ENCODE data around the gene APOL6.
"Not testable (repeated sequence)": the region's sequence is repeated elsewhere in the genome, so short reads cannot be mapped to it uniquely, and the experiment has no call there.

The APOL6 gene

DNA sequence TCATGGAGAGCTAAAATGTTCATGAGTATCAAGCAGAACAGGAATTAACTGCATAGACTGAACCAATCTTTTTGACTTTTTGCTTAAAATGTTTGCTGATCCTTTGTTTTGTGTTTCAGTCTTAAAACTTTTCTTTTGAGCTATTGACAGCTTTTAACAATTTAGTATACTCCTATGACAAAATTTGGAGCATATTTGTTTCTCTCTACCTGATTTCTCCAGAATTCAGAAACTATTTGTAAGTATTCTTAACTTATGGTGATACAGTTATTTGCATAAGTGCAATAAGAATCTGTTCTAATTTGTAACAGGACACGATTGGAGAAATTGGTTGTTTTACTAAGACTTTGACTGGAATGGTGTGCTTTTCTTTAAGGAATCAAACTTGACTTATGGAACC is 18.5 kb downstream of the APOL6 start:
- Histone ChIP-seq H3K9me3 (ENCODE audit: control insufficient read depth, insufficient read depth, low read length) (peaks cover 25% of the 10 kb centered on the region), H3K4me1 (ENCODE audit: control insufficient read depth, insufficient read depth, low read length) (peaks cover 11% of the 10 kb centered on the region)
- not testable (repeated sequence) for H3K4me3 ChIP-seq (ENCODE audit: low read depth, low read length); H3K27me3 ChIP-seq (ENCODE audit: control insufficient read depth, insufficient read depth, low read length); H3K9ac ChIP-seq (ENCODE audit: low read depth, low read length); H3K36me3 ChIP-seq (ENCODE audit: control insufficient read depth, insufficient read depth, low read length)

DNA sequence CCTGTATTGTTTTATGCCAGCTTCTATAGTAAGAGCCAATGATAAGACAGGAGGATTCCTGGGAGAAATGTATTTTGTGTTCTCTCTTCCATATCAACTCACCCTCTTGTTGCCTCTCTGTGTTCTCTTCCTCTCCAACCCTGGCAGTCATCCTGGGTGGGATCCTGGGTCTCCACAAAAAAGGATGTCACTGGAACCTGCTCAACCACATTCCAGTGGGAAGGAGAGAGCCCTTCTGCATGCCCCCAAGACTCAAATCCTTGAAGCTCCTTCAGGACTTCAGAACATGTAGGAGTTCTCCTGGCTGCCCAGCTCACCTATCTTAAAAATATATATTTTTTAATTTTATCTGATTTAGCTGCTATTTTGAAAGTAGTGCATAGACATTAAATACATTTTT is 26.1 kb downstream of the APOL6 start:
- no peaks in the 10 kb centered on the region for H3K36me3 ChIP-seq (ENCODE audit: control insufficient read depth, insufficient read depth, low read length)

DNA sequence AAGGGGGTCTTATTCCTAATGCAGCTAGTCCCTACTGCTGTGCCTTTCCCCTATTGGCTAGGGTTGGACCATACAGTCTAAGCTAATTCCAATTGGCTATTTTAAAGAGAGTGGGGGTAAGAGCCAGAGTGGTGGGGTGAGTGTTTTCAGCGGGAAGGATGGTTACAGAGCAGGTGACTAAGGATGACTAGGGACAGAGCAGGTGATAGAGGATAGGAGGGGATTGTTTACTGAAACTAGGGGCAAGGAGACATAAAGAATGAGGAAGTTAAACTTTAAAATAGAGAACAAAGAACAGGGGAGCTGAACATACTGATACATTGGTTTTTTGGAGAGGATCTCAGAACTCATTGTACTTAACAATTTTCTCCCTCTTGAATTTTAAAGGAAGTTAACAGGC is 27.8 kb downstream of the APOL6 start:
- not testable (repeated sequence) for H3K36me3 ChIP-seq (ENCODE audit: control insufficient read depth, insufficient read depth, low read length); H3K4me3 ChIP-seq (ENCODE audit: low read depth, low read length); H3K9me3 ChIP-seq (ENCODE audit: control insufficient read depth, insufficient read depth, low read length); H3K27me3 ChIP-seq (ENCODE audit: control insufficient read depth, insufficient read depth, low read length); H3K4me1 ChIP-seq (ENCODE audit: control insufficient read depth, insufficient read depth, low read length); H3K9ac ChIP-seq (ENCODE audit: low read depth, low read length)

More for the DNA sequence above, 26.1 kb downstream of the APOL6 start:
- Histone ChIP-seq H3K27me3 (ENCODE audit: control insufficient read depth, insufficient read depth, low read length) (no peaks in the 10 kb centered on the region), H3K9ac (ENCODE audit: low read depth, low read length) (no peak overlapping the region), H3K9me3 (ENCODE audit: control insufficient read depth, insufficient read depth, low read length) (peaks cover 4% of the 10 kb centered on the region), H3K4me3 (ENCODE audit: low read depth, low read length) (no peak overlapping the region), H3K4me1 (ENCODE audit: control insufficient read depth, insufficient read depth, low read length) (no peaks in the 10 kb centered on the region)

DNA sequence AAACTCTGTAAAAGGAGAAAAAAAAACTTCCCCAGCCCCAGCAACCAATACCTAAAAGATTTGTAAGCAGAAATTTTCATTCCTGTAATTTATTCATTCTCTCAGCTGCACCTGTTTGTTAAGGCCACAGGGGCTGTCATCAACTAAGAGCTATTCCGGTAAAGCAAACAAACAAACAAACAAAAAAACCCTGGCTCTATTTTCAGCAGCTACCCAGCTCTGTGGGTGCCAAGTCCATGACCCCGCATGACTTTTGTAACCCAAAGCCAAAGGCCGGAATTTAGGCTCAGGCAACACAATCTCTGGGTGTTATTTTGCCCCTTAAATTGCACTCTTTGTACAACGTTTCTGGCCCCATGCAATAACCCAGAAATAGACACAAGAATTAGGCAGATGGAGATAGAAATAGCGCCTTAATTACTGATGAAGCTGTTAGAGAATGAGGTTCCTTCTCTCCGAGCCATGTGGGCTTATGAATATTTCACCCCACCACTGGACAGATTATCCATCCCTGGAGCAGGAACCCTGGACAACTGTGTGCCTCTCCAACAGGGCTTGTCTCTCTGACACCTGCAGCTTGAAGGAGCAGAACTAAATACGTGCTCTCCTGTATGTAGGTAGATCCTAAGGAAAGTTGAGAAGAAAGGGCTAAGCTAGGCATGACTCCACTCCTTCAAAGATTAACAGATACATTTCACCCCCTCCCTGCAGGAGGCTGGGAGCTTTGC is 29.4 kb downstream of the APOL6 start:
- H3K27me3 ChIP-seq (ENCODE audit: control insufficient read depth, insufficient read depth, low read length), result no peaks in the 10 kb centered on the region
- no peaks in the 10 kb centered on the region for H3K4me1 ChIP-seq (ENCODE audit: control insufficient read depth, insufficient read depth, low read length)
- H3K9ac ChIP-seq (ENCODE audit: low read depth, low read length), result no peak overlapping the region
- no peak overlapping the region for H3K4me3 ChIP-seq (ENCODE audit: low read depth, low read length)
- no peaks in the 10 kb centered on the region for H3K36me3 ChIP-seq (ENCODE audit: control insufficient read depth, insufficient read depth, low read length)
- peaks cover 11% of the 10 kb centered on the region for H3K9me3 ChIP-seq (ENCODE audit: control insufficient read depth, insufficient read depth, low read length)

DNA sequence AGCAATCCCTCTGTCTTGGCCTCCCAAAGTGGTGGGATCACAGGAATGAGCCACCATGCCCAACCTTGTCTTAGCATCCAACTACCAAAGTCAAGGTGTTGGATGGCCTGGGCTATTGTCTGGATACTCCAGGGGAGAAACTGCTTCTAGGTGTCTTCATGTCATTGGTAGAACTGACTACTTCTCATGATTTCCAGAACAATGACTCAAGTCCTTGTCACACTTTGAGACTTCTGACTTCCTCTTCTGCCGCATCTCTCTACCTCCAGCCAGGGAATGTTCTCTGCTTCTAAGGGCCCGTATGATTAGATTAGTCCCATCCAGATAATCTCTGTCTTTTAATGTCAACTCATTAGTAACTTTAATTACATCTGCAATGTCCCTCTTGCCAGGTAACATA is 30.6 kb downstream of the APOL6 start:
- Histone ChIP-seq H3K9me3 (ENCODE audit: control insufficient read depth, insufficient read depth, low read length) (peaks cover 11% of the 10 kb centered on the region), H3K4me1 (ENCODE audit: control insufficient read depth, insufficient read depth, low read length) (no peaks in the 10 kb centered on the region)

DNA sequence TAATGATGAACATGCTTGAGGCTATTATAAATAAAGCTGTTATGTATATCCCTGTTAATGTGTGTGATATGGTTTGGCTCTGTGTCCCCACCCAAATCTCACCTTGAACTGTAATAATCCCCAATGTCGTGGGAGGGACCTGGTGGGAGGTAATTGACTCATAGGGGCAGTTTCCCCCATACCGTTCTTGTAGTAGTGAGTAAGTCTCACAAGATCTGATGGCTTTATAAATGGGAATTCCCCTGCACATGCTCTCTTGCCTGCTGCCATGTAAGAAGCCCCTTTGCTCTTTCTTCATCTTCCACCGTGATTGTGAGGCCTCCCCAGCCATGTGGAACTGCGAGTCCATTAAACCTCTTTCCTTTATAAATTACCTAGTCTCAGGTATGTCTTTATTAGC is 31.2 kb downstream of the APOL6 start:
- not testable (repeated sequence) for H3K36me3 ChIP-seq (ENCODE audit: control insufficient read depth, insufficient read depth, low read length); H3K27me3 ChIP-seq (ENCODE audit: control insufficient read depth, insufficient read depth, low read length); H3K4me3 ChIP-seq (ENCODE audit: low read depth, low read length); H3K4me1 ChIP-seq (ENCODE audit: control insufficient read depth, insufficient read depth, low read length); H3K9ac ChIP-seq (ENCODE audit: low read depth, low read length)
- H3K9me3 ChIP-seq (ENCODE audit: control insufficient read depth, insufficient read depth, low read length), result peaks cover 11% of the 10 kb centered on the region

More for the DNA sequence above, 30.6 kb downstream of the APOL6 start:
- Histone ChIP-seq H3K4me3 (ENCODE audit: low read depth, low read length) (no peak overlapping the region), H3K27me3 (ENCODE audit: control insufficient read depth, insufficient read depth, low read length) (no peaks in the 10 kb centered on the region), H3K36me3 (ENCODE audit: control insufficient read depth, insufficient read depth, low read length) (no peaks in the 10 kb centered on the region), H3K9ac (ENCODE audit: low read depth, low read length) (no peak overlapping the region)

DNA sequence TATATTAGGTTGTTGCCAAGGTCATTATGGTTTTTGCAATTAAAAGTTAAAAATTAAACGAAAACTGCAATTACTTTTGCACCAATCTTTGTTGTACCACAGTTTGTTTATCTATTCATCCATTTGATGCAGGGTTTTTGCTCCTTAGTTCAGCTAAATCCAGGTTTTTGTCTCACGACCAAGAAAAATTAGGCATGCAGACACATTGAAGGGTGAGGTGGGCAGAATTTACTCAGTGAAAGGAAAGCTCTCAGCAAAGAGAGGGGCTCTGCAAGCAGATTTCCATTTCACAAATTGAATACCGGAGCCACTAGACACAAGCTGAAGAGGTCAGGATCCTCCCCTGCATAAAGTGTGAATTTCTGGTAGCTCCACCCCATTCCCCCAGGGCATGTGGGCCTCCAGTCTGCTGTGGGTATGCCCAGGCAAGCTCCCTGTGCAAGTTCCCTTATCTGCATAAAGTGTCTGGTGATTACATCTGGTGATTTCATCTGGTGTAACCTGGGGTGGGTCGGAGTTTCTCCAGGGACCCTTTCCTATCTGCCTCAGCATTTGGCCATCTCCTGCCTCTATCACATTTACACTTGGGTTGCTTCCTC is 33.3 kb downstream of the APOL6 start:
- no peaks in the 10 kb centered on the region for H3K36me3 ChIP-seq (ENCODE audit: control insufficient read depth, insufficient read depth, low read length)
- H3K27me3 ChIP-seq (ENCODE audit: control insufficient read depth, insufficient read depth, low read length), result no peaks in the 10 kb centered on the region
- H3K4me1 ChIP-seq (ENCODE audit: control insufficient read depth, insufficient read depth, low read length), result no peaks in the 10 kb centered on the region
- H3K9me3 ChIP-seq (ENCODE audit: control insufficient read depth, insufficient read depth, low read length), result peaks cover 7% of the 10 kb centered on the region
- no peak overlapping the region for H3K9ac ChIP-seq (ENCODE audit: low read depth, low read length)
- H3K4me3 ChIP-seq (ENCODE audit: low read depth, low read length), result no peak overlapping the region

DNA sequence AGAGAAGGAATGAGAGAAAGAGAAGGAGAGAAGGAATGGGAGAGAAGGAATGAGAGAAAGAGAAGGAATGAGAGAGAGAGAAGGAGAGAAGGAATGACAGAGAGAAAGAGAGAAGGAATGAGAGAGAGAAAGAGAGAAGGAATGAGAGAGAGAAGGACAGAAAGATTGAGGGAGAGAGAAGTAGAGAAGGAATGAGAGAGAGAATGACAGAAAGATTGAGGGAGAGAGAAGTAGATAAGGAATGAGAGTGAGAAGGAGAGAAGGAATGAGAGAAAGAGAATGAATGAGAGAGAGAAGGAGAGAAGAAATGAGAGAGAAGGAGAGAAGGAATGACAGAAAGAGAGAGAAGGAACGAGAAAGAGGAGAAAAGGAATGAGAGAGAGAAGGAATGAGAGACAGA is 35.3 kb downstream of the APOL6 start:
- Histone ChIP-seq H3K4me3 (ENCODE audit: low read depth, low read length) (no peak overlapping the region), H3K36me3 (ENCODE audit: control insufficient read depth, insufficient read depth, low read length) (no peaks in the 10 kb centered on the region), H3K27me3 (ENCODE audit: control insufficient read depth, insufficient read depth, low read length) (no peaks in the 10 kb centered on the region), H3K4me1 (ENCODE audit: control insufficient read depth, insufficient read depth, low read length) (no peaks in the 10 kb centered on the region), H3K9ac (ENCODE audit: low read depth, low read length) (no peak overlapping the region), H3K9me3 (ENCODE audit: control insufficient read depth, insufficient read depth, low read length) (peaks cover 7% of the 10 kb centered on the region)

DNA sequence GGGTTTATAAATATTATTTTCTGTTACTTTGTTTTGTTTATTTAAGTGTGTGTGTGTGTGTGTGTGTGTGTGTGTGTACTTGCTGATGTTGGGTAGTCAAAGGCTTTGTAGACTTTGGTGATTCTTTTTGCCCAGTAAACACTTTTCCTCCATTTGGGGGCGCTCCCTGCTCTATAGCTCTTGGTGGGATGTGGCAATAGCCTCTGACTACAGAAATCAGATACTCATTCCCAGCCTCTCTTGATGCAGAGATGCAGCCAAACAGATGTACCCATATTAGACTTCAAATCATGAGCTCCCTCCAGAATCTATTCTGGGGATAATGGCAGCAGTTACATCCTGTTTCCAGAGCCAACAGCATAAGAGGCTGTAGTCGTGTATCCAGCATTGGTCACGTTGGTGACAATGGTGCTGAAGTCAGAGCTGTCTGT is 36.0 kb downstream of the APOL6 start:
- H3K9me3 ChIP-seq (ENCODE audit: control insufficient read depth, insufficient read depth, low read length), result peaks cover 7% of the 10 kb centered on the region
- H3K4me3 ChIP-seq (ENCODE audit: low read depth, low read length), result no peak overlapping the region
- H3K9ac ChIP-seq (ENCODE audit: low read depth, low read length), result no peak overlapping the region
- no peaks in the 10 kb centered on the region for H3K27me3 ChIP-seq (ENCODE audit: control insufficient read depth, insufficient read depth, low read length)
- no peaks in the 10 kb centered on the region for H3K4me1 ChIP-seq (ENCODE audit: control insufficient read depth, insufficient read depth, low read length)
- no peaks in the 10 kb centered on the region for H3K36me3 ChIP-seq (ENCODE audit: control insufficient read depth, insufficient read depth, low read length)

DNA sequence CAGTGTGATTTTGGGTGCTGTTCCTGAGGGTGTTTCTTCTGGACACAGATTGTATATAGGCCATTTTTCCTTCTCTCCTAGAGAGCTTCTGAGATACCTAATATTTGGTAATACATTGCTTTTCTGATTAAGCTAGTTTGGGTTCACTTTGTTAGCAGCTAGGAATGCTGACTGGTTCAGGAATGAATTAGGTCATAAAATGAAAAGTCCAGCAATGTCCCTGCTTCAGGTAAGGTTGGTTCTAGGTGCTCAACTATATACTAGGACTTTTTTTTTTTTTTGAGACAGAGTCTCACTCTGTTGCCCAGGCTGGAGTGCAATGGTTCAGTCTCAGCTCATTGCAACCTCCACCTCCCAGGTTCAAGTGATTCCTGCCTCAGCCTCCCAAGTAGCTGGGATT is 36.5 kb downstream of the APOL6 start:
- H3K27me3 ChIP-seq (ENCODE audit: control insufficient read depth, insufficient read depth, low read length), result no peaks in the 10 kb centered on the region
- H3K4me3 ChIP-seq (ENCODE audit: low read depth, low read length), result no peak overlapping the region
- H3K9me3 ChIP-seq (ENCODE audit: control insufficient read depth, insufficient read depth, low read length), result peaks cover 7% of the 10 kb centered on the region
- H3K9ac ChIP-seq (ENCODE audit: low read depth, low read length), result no peak overlapping the region
- no peaks in the 10 kb centered on the region for H3K36me3 ChIP-seq (ENCODE audit: control insufficient read depth, insufficient read depth, low read length)
- H3K4me1 ChIP-seq (ENCODE audit: control insufficient read depth, insufficient read depth, low read length), result no peaks in the 10 kb centered on the region

DNA sequence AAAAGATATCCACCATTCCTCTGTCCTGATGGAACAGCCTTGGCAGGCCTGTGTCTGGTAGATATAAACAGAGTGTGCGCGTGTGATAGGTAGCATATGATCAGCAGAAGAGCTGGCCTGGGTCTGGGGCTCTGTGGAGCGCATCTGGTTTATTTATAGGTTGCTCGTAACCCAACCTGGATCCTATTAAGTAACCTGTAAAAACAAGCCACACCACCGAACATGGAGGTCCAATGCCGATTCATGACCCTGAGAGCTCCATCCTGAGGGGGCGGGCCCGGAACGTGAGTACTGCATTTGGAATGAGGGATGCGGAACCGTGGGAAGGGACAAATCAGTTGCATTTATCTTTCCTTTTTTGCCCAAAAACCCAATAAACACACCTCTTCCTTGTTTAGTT is 37.5 kb downstream of the APOL6 start:
- Histone ChIP-seq H3K4me1 (ENCODE audit: control insufficient read depth, insufficient read depth, low read length) (no peaks in the 10 kb centered on the region), H3K27me3 (ENCODE audit: control insufficient read depth, insufficient read depth, low read length) (no peaks in the 10 kb centered on the region), H3K9ac (ENCODE audit: low read depth, low read length) (no peak overlapping the region), H3K36me3 (ENCODE audit: control insufficient read depth, insufficient read depth, low read length) (no peaks in the 10 kb centered on the region), H3K9me3 (ENCODE audit: control insufficient read depth, insufficient read depth, low read length) (peaks cover 7% of the 10 kb centered on the region), H3K4me3 (ENCODE audit: low read depth, low read length) (no peak overlapping the region)

DNA sequence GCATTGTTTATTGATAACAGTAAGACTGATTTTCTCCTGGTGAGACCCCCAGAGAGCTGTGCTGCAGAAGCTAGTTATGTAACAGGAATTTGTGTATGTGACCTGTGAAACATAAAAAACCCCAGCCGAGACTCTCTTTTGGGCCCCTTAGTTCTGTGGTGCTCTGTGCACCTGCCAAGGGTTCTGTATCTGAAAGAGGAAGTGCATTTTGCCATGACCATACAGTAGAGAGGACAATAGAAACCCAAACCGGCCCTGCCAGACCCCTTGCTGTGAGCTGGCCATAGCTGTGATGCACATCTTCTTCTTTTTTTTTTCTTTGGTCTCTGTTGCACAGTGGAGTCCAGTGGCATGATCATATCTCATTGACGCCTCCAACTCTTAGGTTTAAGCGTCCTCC is 38.1 kb downstream of the APOL6 start:
- H3K4me3 ChIP-seq (ENCODE audit: low read depth, low read length), result no peak overlapping the region
- H3K9ac ChIP-seq (ENCODE audit: low read depth, low read length), result no peak overlapping the region
- H3K36me3 ChIP-seq (ENCODE audit: control insufficient read depth, insufficient read depth, low read length), result no peaks in the 10 kb centered on the region
- no peaks in the 10 kb centered on the region for H3K4me1 ChIP-seq (ENCODE audit: control insufficient read depth, insufficient read depth, low read length)
- H3K27me3 ChIP-seq (ENCODE audit: control insufficient read depth, insufficient read depth, low read length), result no peaks in the 10 kb centered on the region
- H3K9me3 ChIP-seq (ENCODE audit: control insufficient read depth, insufficient read depth, low read length), result peaks cover 5% of the 10 kb centered on the region

All from iPS-15b (cell line).